GM19239 (cell line): ENCODE results near the gene GPR78.
"Not testable (repeated sequence)": the region's sequence is repeated elsewhere in the genome, so short reads cannot be mapped to it uniquely, and the experiment has no call there.

Source experiments
- DNase-seq: peaks from one replicate; pipeline ENCODE4 v3.0.0; 2011; ENCODE audit warnings: low spot score; ENCODE audit not compliant: insufficient read length
- FAIRE-seq: peaks from 2 replicates; lab custom pipeline; 2011; peaks lifted over from hg19 to GRCh38; lab: Jason Lieb, UNC

GPR78 gene

DNA sequence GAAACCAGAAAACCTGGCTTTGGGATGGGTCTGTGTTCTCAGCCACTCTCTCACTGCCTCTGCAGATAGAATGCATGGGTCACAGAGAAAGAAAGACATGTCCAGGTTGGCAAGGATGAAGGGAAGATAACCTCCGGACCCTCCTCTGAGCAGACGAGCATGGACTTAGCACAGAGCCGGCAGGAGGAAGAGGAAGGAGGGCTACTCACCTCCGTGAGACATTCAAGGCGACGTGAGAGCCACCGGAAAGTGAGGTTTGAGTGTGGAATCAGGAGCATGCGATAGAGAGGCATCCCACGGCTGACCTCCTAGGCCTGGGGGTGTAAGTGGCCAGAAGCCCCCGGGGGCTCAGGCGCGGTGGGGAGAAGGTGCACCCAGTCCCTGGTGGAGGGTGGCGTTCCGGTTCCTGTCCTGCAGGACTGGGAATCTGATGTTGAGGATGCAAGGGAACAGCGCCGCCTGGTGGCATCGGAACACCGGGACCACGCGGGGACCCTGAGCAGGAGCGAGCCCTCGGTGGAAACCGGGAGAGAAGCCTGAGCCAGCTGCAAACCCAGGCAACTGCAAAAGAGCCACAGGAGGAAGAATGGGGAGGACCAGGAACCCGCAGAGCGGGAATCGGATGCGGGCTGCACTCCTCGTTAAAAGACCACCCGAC is 55.8 kb downstream of the GPR78 start:
- FAIRE-seq: not testable (repeated sequence)

More for the DNA sequence above, 55.8 kb downstream of the GPR78 start:
- DNase-seq: not testable (repeated sequence)
